Ramos (cell line): ENCODE measurements around the gene RBM4B.
"Not testable (repeated sequence)": the region's sequence is repeated elsewhere in the genome, so short reads cannot be mapped to it uniquely, and the experiment has no call there.

ENCODE experiments used
- in situ Hi-C: fragments of 300-500 bp; cut with MboI; formaldehyde crosslinking; loops from one replicate; pipeline ENCODE4 v1.14.3; 2022; ENCODE audit warnings: low sequenced_read_pairs; ENCODE audit not compliant: unreplicated experiment

Gene RBM4B

DNA sequence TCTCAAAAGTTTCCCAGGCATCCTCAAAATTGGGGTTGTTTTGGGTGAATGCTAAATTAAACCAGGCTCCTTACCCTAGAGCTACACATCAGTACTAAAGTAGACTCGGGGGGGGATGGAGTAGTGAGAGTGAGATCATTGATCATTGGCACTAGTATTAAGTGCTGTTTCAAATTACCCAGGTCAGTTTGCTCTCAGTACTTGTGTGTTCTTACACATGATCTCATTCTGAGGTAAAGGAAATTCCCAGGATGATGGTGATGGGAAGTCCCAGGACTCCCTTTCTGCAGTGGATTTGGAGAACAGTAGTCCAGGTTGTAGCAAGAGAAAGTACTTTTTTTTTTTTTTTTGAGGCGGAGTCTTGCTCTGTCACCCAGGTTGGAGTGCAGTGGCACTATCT lies 26.7 kb downstream of the RBM4B start:
- in situ Hi-C loops: no loop called here

- in situ Hi-C loops: no loop called here
These were observed 27.8 kb downstream of the RBM4B start for GRCh38 chr11:66649903-66650302.

GRCh38 chr11:66646828-66647227 lies 30.9 kb downstream of the RBM4B start:
- in situ Hi-C loops: no loop called here

- in situ Hi-C loops: no loop called here
These were observed 33.8 kb downstream of the RBM4B start for GRCh38 chr11:66643745-66644437.

DNA sequence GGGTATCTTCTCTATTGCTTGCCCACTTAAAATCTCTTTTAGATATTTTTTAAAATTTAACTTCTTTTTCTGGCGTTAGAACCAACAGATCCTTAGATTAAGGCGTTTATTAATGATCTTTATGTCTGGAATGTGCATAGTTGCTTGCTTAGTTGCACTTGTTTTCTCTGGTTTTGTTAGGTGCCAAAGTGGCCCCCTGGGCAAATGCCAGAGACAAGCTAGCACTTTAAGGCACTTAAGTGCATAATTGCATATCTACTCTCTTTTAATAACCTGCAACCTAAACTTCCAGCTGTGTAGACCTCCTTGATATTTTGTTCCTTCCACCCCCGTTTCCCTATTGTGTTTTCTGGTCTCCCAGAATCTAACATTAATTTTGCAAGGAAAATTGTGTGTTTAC lies 35.9 kb downstream of the RBM4B start:
- in situ Hi-C loops: no loop called here

- in situ Hi-C loops: not testable (repeated sequence)
These were observed 37.8 kb downstream of the RBM4B start for GRCh38 chr11:66639814-66640340.

DNA sequence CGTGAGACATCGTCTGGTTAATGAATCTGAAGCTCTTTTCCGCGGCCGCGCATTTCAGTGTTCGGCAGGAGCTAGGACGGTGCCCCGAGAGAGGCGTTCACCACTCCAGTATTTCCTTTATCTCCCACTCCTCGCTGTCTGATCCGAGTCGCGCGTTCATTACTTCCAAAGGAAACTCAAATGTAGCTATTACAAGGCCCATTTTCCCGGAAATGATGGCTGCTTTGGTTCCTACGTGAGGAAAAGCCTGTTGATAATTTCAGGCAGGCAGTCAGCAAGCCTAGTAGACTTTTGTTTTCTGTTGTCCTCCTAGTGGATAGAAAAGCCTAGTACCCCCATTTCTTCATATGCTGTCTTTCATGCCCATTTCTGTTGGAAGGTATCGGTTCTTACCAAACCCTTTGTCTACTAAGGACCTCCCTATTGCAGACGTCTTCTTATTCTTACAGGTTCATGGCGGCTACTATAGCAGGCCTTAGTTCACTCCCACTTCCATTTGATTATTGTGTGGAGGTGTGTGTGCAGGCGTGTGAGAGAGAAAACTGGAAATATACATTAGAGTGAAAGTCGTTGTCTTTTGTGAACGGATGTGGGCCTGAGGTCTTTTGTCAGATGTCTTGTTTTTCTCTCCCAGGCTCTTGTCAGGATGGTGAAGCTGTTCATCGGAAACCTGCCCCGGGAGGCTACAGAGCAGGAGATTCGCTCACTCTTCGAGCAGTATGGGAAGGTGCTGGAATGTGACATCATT lies 38.4 kb downstream of the RBM4B start:
- in situ Hi-C loops: no loop called here

- in situ Hi-C loops: no loop called here
These were observed 39.3 kb downstream of the RBM4B start, which contains the start of gene RBM4 for GRCh38 chr11:66638177-66639065. Gene RBM4 (plus strand): TSS chr11:66638703. CDS start chr11:66639712, 1,009 bp downstream.

- in situ Hi-C loops: no loop called here
These were observed 40.0 kb downstream of the RBM4B start for GRCh38 chr11:66637557-66638176.

- in situ Hi-C loops: no loop called here
These were observed 41.3 kb downstream of the RBM4B start for GRCh38 chr11:66636411-66636810.

GRCh38 chr11:66632952-66633351 lies 44.7 kb downstream of the RBM4B start:
- in situ Hi-C loops: no loop called here

DNA sequence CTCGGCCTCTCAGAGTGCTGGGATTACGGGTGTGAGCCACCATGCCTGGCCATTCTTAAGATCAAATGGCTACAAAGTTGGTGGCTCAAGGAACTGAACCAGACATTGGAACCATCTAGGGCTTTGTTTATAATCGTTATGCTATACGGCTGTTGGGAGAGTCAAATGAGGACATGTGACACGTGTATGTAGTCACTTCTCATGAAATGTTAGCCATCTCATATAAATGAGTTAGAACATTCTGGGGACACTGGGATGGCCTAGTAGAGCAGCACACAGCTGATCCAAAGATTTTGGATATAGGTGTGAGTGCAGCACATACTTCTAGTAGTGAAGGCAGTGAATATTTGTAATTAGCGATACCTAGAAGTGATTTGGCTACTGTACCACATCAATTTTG lies 45.8 kb downstream of the RBM4B start:
- in situ Hi-C loops: no loop called here

GRCh38 chr11:66629356-66629755 lies 48.3 kb downstream of the RBM4B start:
- in situ Hi-C loops: no loop called here

DNA sequence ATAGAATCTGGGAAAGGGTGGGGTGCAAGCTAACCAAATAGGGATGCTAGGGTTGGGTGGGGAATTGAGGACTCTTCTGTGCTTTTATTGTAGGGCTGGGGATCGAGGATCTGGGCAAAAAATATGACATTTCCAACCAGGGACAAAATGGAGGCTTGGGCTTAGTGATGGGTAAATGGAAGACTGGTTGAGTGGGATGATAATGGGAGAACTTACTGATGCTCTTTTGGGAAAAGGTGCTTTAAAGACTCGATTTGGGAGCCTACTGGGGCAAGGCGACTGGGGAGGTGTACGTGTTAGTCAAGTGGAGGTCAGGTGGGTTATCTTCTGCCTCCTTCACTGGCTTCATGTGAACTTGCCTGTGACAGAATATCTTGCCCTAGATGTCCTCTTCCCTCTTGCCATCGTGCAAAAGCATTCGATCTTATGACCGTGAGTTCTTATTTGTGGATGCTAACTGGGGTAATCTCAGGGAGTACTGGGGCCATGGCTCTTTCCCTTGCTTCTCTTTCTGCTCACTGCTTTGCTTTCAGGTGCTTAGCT lies 49.6 kb downstream of the RBM4B start:
- in situ Hi-C loops: no loop called here

DNA sequence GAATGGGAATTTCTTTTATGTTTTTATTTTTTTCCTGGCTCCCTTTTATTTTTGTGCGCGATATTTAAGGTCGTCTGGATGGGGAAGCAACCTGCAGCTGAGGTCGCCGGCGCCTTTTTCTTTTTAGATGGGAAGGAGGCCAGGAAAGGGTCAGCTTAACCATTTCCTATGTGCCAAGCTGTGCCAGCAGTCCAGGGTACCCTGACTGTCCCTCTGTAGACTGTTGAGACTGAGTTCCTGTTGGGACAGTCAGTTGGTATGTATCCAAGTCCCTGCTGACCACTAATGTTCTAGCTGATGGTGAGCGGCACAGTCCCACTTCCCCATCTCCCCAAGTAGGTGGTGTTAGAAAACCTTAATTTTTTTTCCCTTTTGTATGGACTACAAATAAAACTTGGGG lies 50.8 kb downstream of the RBM4B start:
- in situ Hi-C loops: no loop called here

DNA sequence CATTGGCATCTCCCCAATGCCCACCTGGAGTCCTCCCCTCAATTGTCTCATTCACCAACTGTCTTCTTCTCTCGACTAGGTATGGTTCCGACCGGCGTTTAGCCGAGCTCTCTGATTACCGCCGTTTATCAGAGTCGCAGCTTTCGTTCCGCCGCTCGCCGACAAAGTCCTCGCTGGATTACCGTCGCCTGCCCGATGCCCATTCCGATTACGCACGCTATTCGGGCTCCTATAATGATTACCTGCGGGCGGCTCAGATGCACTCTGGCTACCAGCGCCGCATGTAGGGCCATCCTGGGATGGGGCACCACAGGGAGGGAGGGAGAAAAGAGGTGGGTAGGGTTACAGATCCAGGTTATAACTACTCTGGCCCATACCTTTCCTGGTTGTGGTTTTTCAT lies 51.3 kb downstream of the RBM4B start:
- in situ Hi-C loops: no loop called here

DNA sequence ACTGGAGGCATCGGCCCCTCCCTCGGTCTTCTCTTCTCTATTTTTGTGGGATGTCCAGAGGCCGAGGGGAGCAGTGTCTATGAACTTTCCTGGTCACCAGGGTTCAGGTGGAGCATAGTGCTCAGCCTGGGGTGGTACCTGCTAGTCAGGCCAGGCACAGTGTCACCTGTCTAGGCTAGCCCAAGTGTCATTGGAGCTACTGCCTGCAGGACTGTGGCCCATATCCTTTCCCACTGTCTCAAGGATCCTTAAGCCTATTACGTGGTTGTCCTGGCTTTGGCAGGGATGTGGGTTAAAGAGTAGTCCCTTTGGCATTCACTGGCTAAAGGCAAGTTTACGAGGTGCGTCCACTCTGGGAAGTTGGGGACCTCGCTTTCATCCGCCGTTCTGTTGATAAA lies 51.9 kb downstream of the RBM4B start:
- in situ Hi-C loops: no loop called here

GRCh38 chr11:66625041-66625751 lies 52.5 kb downstream of the RBM4B start:
- in situ Hi-C loops: no loop called here

- in situ Hi-C loops: no loop called here
These were observed 53.2 kb downstream of the RBM4B start for GRCh38 chr11:66624450-66624849.
